GM23248 (cell line): ENCODE results near the gene RALBP1. TPM values are rescaled to one million over a fixed set of nuclear protein-coding genes. Genes with fewer than 3 reads are reported as not detected.

Source experiments
- DNase-seq: peaks from one replicate; pipeline ENCODE4 v3.0.0-alpha.2; 2015
- H2AFZ ChIP-seq: fragments of 200-600 bp; sonication (generic); 2 replicates; pipeline ENCODE4 v1.6.1; 2016; ENCODE audit warnings: antibody characterized with exemption
- H3F3A ChIP-seq: fragments of 200-600 bp; sonication (generic); 2 replicates; pipeline ENCODE4 v1.6.1; 2016; ENCODE audit warnings: mild to moderate bottlenecking, antibody characterized with exemption, mixed run types; ENCODE audit not compliant: insufficient read depth
- H3K27ac ChIP-seq: fragments of 200-600 bp; sonication (generic); 2 replicates; pipeline ENCODE4 v1.5.1; 2016; ENCODE audit warnings: mild to moderate bottlenecking
- H3K27me3 ChIP-seq: fragments of 200-600 bp; sonication (generic); replicated peaks from 2 replicates; pipeline ENCODE4 v1.6.1; 2016; ENCODE audit warnings: mild to moderate bottlenecking; ENCODE audit not compliant: insufficient read depth
- H3K36me3 ChIP-seq: fragments of 200-600 bp; sonication (generic); 2 replicates; pipeline ENCODE4 v1.6.1; 2016; ENCODE audit warnings: low read depth, mild to moderate bottlenecking
- H3K4me1 ChIP-seq: fragments of 200-600 bp; sonication (generic); 2 replicates; pipeline ENCODE4 v1.6.1; 2016; ENCODE audit warnings: mild to moderate bottlenecking; ENCODE audit not compliant: insufficient read depth
- H3K4me2 ChIP-seq: fragments of 200-600 bp; sonication (generic); one replicate; pipeline ENCODE4 v1.6.1; 2016; ENCODE audit warnings: mild to moderate bottlenecking; ENCODE audit not compliant: unreplicated experiment
- H3K4me3 ChIP-seq: fragments of 200-600 bp; sonication (generic); 2 replicates; pipeline ENCODE4 v1.5.1; 2016; ENCODE audit warnings: mild to moderate bottlenecking
- H3K79me2 ChIP-seq: fragments of 200-600 bp; sonication (generic); 2 replicates; pipeline ENCODE4 v1.6.1; 2016; ENCODE audit warnings: mild to moderate bottlenecking; ENCODE audit not compliant: insufficient read depth
- H3K9ac ChIP-seq: fragments of 200-600 bp; sonication (generic); 2 replicates; pipeline ENCODE4 v1.6.1; 2016; ENCODE audit warnings: mild to moderate bottlenecking
- H3K9me2 ChIP-seq: fragments of 200-600 bp; sonication (generic); 2 replicates; pipeline ENCODE4 v1.6.1; 2016; ENCODE audit warnings: mixed run types, mild to moderate bottlenecking, moderate library complexity; ENCODE audit not compliant: insufficient read depth
- H3K9me3 ChIP-seq: fragments of 200-600 bp; sonication (generic); one replicate; pipeline ENCODE4 v1.6.1; 2017; ENCODE audit warnings: low read depth
- H4K20me1 ChIP-seq: fragments of 200-600 bp; sonication (generic); 2 replicates; pipeline ENCODE4 v1.6.0; 2016; ENCODE audit not compliant: insufficient read depth
- EZH2 ChIP-seq: fragments of 200-600 bp; sonication (generic); IDR thresholded peaks from 2 replicates; pipeline ENCODE4 v1.6.1; 2018; ENCODE audit warnings: antibody characterized with exemption, mild to moderate bottlenecking; ENCODE audit not compliant: insufficient read depth, poor library complexity, severe bottlenecking
- EZH2phosphoT487 ChIP-seq: fragments of 200-600 bp; sonication (generic); IDR thresholded peaks from 2 replicates; pipeline ENCODE4 v1.6.1; 2018; ENCODE audit warnings: antibody characterized with exemption, moderate library complexity, mild to moderate bottlenecking, low read depth; ENCODE audit not compliant: insufficient read depth
- WGBS, 2 experiments: methylation state at CpG; one replicate each; pipeline ENCODE4 v1.1.6; 2015 to 2017; ENCODE audit warnings: low lambda C conversion rate in 2 of 2, low coverage in 1 of 2; ENCODE audit errors: missing lambda C conversion rate in 2 of 2; 5-methylcytosine and 5-hydroxymethylcytosine counted together
- in situ Hi-C: fragments of 300-500 bp; cut with MboI; formaldehyde crosslinking; loops from 2 replicates; pipeline ENCODE4 v1.15.0; 2020
- polyA plus RNA-seq: library from polyadenylated mRNA; unstranded; fragments of >200 nt; fragmentation: Nextera tagmentation; extraction: Ambion mirVana; gene quantifications from 2 replicates; pipeline ENCODE4 v1.2.1, GENCODE V29; 2016
- total RNA-seq: library from RNA; depleted of rRNA; stranded (reverse); fragments of >200 nt; shearing (Covaris generic); gene quantifications from 2 replicates; pipeline ENCODE4 v1.2.3, GENCODE V29; 2014

Gene RALBP1
- total and polyA plus RNA-seq, 2 experiments from 2014 or later = 44.7 to 83.9 TPM

DNA sequence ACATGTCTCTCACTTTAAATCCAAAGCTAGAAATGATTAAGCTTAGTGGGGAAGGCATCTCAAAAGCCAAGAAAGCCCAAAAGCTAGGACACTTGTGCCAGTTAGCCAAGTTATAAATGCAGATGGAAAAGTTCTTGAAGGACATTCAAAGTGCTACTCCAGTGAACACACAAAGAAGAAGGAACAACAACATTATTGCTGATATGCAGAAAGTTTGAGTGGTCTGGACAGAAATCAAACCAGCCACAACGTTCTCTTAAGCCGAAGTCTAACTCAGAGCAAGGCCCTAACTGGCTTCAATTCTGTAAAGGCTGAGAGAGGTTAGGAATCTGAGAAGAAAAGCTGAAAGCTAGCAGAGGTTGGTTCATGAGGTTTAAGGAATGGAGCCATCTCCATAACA is 90.1 kb downstream of the RALBP1 start:
- no peak overlapping the region for H2AFZ ChIP-seq
- no peak overlapping the region for H3K4me2 ChIP-seq
- no peaks in the 10 kb centered on the region for H3K9me3 ChIP-seq
- H3K4me1 ChIP-seq = no peaks in the 10 kb centered on the region; the same call in 1 of the 2 replicates
- no peaks in the 10 kb centered on the region for H3K9me2 ChIP-seq
- TF ChIP-seq EZH2 (no peak), EZH2phosphoT487 (no peak)
- H3K27ac ChIP-seq = no peak overlapping the region
- peaks cover 45% of the 10 kb centered on the region for H3K36me3 ChIP-seq
- no peak for DNase-seq
- peaks cover 40% of the 10 kb centered on the region for H3K79me2 ChIP-seq
- no peaks in the 10 kb centered on the region for H3K27me3 ChIP-seq
- H3F3A ChIP-seq = peaks cover 11% of the 10 kb centered on the region; the same call in 1 of the 2 replicates
- H4K20me1 ChIP-seq = 0 out of 2 replicates have a peak, but pooled peaks cover 6% of the 10 kb centered on the region
- in situ Hi-C loops = no loop called here
- no peak overlapping the region for H3K4me3 ChIP-seq
- no peak overlapping the region for H3K9ac ChIP-seq
- WGBS, 2 experiments = 22 to 31% methylated on average over 2 of the region's 2 CpGs

DNA sequence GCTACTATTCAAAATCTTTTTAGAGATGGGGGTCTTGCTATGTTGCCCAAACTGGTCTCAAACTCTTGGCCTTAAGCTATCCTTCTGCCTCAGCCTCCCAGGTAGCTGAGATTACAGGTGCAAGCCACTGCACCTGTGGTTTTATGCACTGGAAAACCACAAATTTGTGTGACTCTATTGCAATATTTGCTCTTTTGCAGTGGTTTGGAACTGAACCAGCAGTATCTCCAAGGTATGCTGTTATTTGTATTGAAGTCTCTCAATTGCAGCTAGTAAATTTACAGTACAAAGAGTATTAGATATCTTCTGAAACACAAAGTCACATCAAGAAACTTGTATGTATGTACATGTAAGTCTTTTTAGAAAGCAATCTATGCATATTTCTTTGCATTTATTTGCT is 92.9 kb downstream of the RALBP1 start:
- Histone ChIP-seq H3K79me2 (peaks cover 53% of the 10 kb centered on the region), H3K4me3 (no peak overlapping the region), H3K27me3 (no peaks in the 10 kb centered on the region), H3K36me3 (peaks cover 49% of the 10 kb centered on the region), H3K9me2 (no peaks in the 10 kb centered on the region), H3K27ac (no peak overlapping the region), H3K9ac (no peak overlapping the region), H2AFZ (no peak overlapping the region), H3K9me3 (no peaks in the 10 kb centered on the region), H3F3A (peaks cover 11% of the 10 kb centered on the region; the same call in 1 of the 2 replicates), H3K4me1 (no peaks in the 10 kb centered on the region; the same call in 1 of the 2 replicates), H3K4me2 (no peak overlapping the region), H4K20me1 (0 out of 2 replicates have a peak, but pooled peaks cover 6% of the 10 kb centered on the region)
- in situ Hi-C loops = no loop called here
- DNase-seq = no peak
- TF ChIP-seq EZH2 (no peak), EZH2phosphoT487 (no peak)

DNA sequence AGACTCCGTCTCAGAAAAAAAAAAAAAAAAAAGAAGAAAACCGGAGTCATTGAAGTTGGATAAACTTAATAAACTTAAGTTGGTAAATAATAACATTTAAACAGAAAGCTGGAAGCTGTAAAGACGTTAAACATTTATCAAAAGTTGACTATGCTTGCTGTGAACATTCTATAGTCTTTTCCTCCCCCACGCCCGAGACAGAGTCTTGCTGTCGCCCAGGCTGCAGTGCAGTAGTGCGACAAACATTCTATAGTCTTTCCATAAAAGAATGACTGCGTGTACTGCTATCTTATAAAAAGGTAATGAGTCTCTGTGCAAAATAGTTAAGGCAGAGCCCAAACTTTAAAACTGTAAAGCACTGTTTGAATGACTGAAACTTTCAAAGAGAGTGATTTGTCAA is 93.9 kb downstream of the RALBP1 start:
- Histone ChIP-seq H3K9me3 (no peaks in the 10 kb centered on the region), H3K36me3 (peaks cover 50% of the 10 kb centered on the region), H3K27me3 (no peaks in the 10 kb centered on the region), H3K9me2 (no peaks in the 10 kb centered on the region), H3K27ac (no peak overlapping the region), H3K4me3 (no peak overlapping the region), H3K4me1 (no peaks in the 10 kb centered on the region; the same call in 1 of the 2 replicates), H3K9ac (no peak overlapping the region), H2AFZ (no peak overlapping the region), H3K4me2 (no peak overlapping the region), H4K20me1 (0 out of 2 replicates have a peak, but pooled peaks cover 2% of the 10 kb centered on the region), H3F3A (peaks cover 11% of the 10 kb centered on the region; the same call in 1 of the 2 replicates), H3K79me2 (peaks cover 50% of the 10 kb centered on the region)
- DNase-seq = no peak
- in situ Hi-C loops = no loop called here
- TF ChIP-seq EZH2phosphoT487 (no peak), EZH2 (no peak)
- 97 to 99% methylated on average over 8 of the region's 8 CpGs for WGBS, 2 experiments

GRCh38 chr18:9570255-9570654 is 94.9 kb downstream of the RALBP1 start:
- H3K4me1 ChIP-seq = no peaks in the 10 kb centered on the region
- peaks cover 11% of the 10 kb centered on the region; the same call in 1 of the 2 replicates for H3F3A ChIP-seq
- no peak for DNase-seq
- in situ Hi-C loops = no loop called here
- H3K79me2 ChIP-seq = peaks cover 50% of the 10 kb centered on the region
- WGBS, 2 experiments = 71 to 76% methylated on average over 3 of the region's 3 CpGs
- H3K9me3 ChIP-seq = no peaks in the 10 kb centered on the region
- TF ChIP-seq EZH2 = no peak
- TF ChIP-seq EZH2phosphoT487 = no peak
- H3K27me3 ChIP-seq = no peaks in the 10 kb centered on the region
- peaks cover 60% of the 10 kb centered on the region for H3K36me3 ChIP-seq
- no peak overlapping the region for H3K9ac ChIP-seq
- H2AFZ ChIP-seq = no peak overlapping the region
- H3K27ac ChIP-seq = no peak overlapping the region
- H3K9me2 ChIP-seq = no peaks in the 10 kb centered on the region
- H4K20me1 ChIP-seq = no peaks in the 10 kb centered on the region
- H3K4me3 ChIP-seq = no peak overlapping the region
- no peak overlapping the region for H3K4me2 ChIP-seq

- Histone ChIP-seq H3K27me3 (no peaks in the 10 kb centered on the region), H3K9me2 (no peaks in the 10 kb centered on the region), H3K4me2 (no peak overlapping the region), H3K4me1 (no peaks in the 10 kb centered on the region), H3K9me3 (no peaks in the 10 kb centered on the region), H4K20me1 (no peaks in the 10 kb centered on the region), H3K79me2 (peaks cover 54% of the 10 kb centered on the region), H3K36me3 (peaks cover 70% of the 10 kb centered on the region), H2AFZ (no peak overlapping the region), H3K4me3 (no peak overlapping the region), H3K9ac (no peak overlapping the region), H3K27ac (no peak overlapping the region), H3F3A (peaks cover 11% of the 10 kb centered on the region; the same call in 1 of the 2 replicates)
- WGBS, 2 experiments = 90 to 96% methylated on average over 3 of the region's 3 CpGs
- TF ChIP-seq EZH2 (no peak), EZH2phosphoT487 (no peak)
- in situ Hi-C loops = no loop called here
- DNase-seq = no peak
Observed at GRCh38 chr18:9571546-9571945, 96.2 kb downstream of the RALBP1 start.
